ENCODE measurements around the gene ANKIB1. TPM values are rescaled to one million over a fixed set of nuclear protein-coding genes. Genes with fewer than 3 reads are reported as not detected.

ANKIB1 gene
- total RNA-seq, 4 donors from 2014 or later, result 34.1 to 66.1 (median 58.2) TPM

GRCh38 chr7:92304406-92304893 is 58.7 kb downstream of the ANKIB1 start:
- no peak overlapping the region for H3K27ac ChIP-seq
- TF ChIP-seq POLR2AphosphoS5 (IDR thresholded peaks at IDR 0.05) (no peak), POLR2A (IDR thresholded peaks at IDR 0.05) (no peak), CTCF (IDR thresholded peaks at IDR 0.05) (no peak), EP300 (IDR thresholded peaks at IDR 0.05) (no peak)
- no peak for DNase-seq (ENCODE audit: low spot score in 2 of 2)
- no peak overlapping the region for H3K4me3 ChIP-seq
- H3K27me3 ChIP-seq, result no peaks in the 10 kb centered on the region
- H3K36me3 ChIP-seq, result peaks cover 8% of the 10 kb centered on the region
- no peaks in the 10 kb centered on the region for H3K4me1 ChIP-seq
- H3K9me3 ChIP-seq, result no peaks in the 10 kb centered on the region
- 96% methylated on average over 2 of the region's 2 CpGs for WGBS

- DNase-seq (ENCODE audit: low spot score in 2 of 2), result no peak
- Histone ChIP-seq H3K27me3 (no peaks in the 10 kb centered on the region), H3K4me1 (no peaks in the 10 kb centered on the region), H3K9me3 (no peaks in the 10 kb centered on the region), H3K27ac (no peak overlapping the region), H3K36me3 (no peaks in the 10 kb centered on the region), H3K4me3 (no peak overlapping the region)
- TF ChIP-seq CTCF (IDR thresholded peaks at IDR 0.05) (no peak), POLR2AphosphoS5 (IDR thresholded peaks at IDR 0.05) (no peak), POLR2A (IDR thresholded peaks at IDR 0.05) (no peak), EP300 (IDR thresholded peaks at IDR 0.05) (no peak)
- 71% methylated on average over 2 of the region's 2 CpGs for WGBS
Observed at GRCh38 chr7:92306153-92306552, 60.4 kb downstream of the ANKIB1 start.

GRCh38 chr7:92313055-92313454 is 67.3 kb downstream of the ANKIB1 start:
- WGBS, result 93% methylated on average over 3 of the region's 3 CpGs
- Histone ChIP-seq H3K4me3 (no peak overlapping the region), H3K27ac (no peak overlapping the region)

GRCh38 chr7:92319243-92319642 is 73.5 kb downstream of the ANKIB1 start:
- no peaks in the 10 kb centered on the region for H3K4me1 ChIP-seq
- TF ChIP-seq CTCF (IDR thresholded peaks at IDR 0.05), result no peak
- TF ChIP-seq POLR2A (IDR thresholded peaks at IDR 0.05), result no peak
- no peak for TF ChIP-seq POLR2AphosphoS5 (IDR thresholded peaks at IDR 0.05)
- peaks cover 4% of the 10 kb centered on the region for H3K36me3 ChIP-seq
- H3K4me3 ChIP-seq, result no peak overlapping the region
- no peak for DNase-seq (ENCODE audit: low spot score in 2 of 2)
- no peaks in the 10 kb centered on the region for H3K27me3 ChIP-seq
- H3K27ac ChIP-seq, result no peak overlapping the region
- WGBS, result 88% methylated on average over 3 of the region's 3 CpGs
- H3K9me3 ChIP-seq, result no peaks in the 10 kb centered on the region

More at GRCh38 chr7:92313055-92313454, 67.3 kb downstream of the ANKIB1 start:
- DNase-seq (ENCODE audit: low spot score in 2 of 2), result no peak
- H3K9me3 ChIP-seq, result no peaks in the 10 kb centered on the region
- H3K27me3 ChIP-seq, result no peaks in the 10 kb centered on the region
- H3K4me1 ChIP-seq, result no peaks in the 10 kb centered on the region
- no peaks in the 10 kb centered on the region for H3K36me3 ChIP-seq
- no peak for TF ChIP-seq CTCF (IDR thresholded peaks at IDR 0.05)
- TF ChIP-seq POLR2AphosphoS5 (IDR thresholded peaks at IDR 0.05), result no peak
- TF ChIP-seq POLR2A (IDR thresholded peaks at IDR 0.05), result no peak
- TF ChIP-seq EP300 (IDR thresholded peaks at IDR 0.05), result no peak

- peaks cover 4% of the 10 kb centered on the region for H3K36me3 ChIP-seq
- TF ChIP-seq POLR2A (IDR thresholded peaks at IDR 0.05) (no peak), POLR2AphosphoS5 (IDR thresholded peaks at IDR 0.05) (no peak), EP300 (IDR thresholded peaks at IDR 0.05) (no peak), CTCF (IDR thresholded peaks at IDR 0.05) (no peak)
- no peaks in the 10 kb centered on the region for H3K9me3 ChIP-seq
- DNase-seq (ENCODE audit: low spot score in 2 of 2), result no peak
- H3K27ac ChIP-seq, result no peak overlapping the region
- H3K27me3 ChIP-seq, result no peaks in the 10 kb centered on the region
- WGBS, result 33% methylated on average over 1 of the region's 1 CpG
- no peaks in the 10 kb centered on the region for H3K4me1 ChIP-seq
- no peak overlapping the region for H3K4me3 ChIP-seq
Observed at GRCh38 chr7:92325173-92325572, 79.4 kb downstream of the ANKIB1 start.

Measured in suprapubic skin (tissue), 4 donors.